CD4-positive, alpha-beta T cell treated with Interleukin-15 for 1 hour (primary cell): ENCODE measurements around the gene DBN1.

Source experiments
- DNase-seq: peaks from one replicate; pipeline ENCODE4 v3.0.0-alpha.2; 2020

The DBN1 gene

GRCh38 chr5:177455036-177455660, 18.3 kb downstream of the DBN1 start:
- DNase-seq: peak; percentile 91

GRCh38 chr5:177454397-177455035, 18.9 kb downstream of the DBN1 start:
- DNase-seq: peak; percentile 95

GRCh38 chr5:177453852-177454396, 19.5 kb downstream of the DBN1 start:
- DNase-seq: peak; percentile 64

GRCh38 chr5:177452688-177453638, 20.5 kb downstream of the DBN1 start:
- no peak for DNase-seq

GRCh38 chr5:177450667-177451424, 22.6 kb downstream of the DBN1 start:
- DNase-seq: no peak

GRCh38 chr5:177449140-177450061, 24.0 kb downstream of the DBN1 start:
- no peak for DNase-seq

- DNase-seq: no peak
Observed at GRCh38 chr5:177448244-177448950, 25.0 kb downstream of the DBN1 start.

- DNase-seq: peak; percentile 59
Observed at GRCh38 chr5:177447611-177448243, 25.7 kb downstream of the DBN1 start.

GRCh38 chr5:177447066-177447610, 26.3 kb downstream of the DBN1 start:
- peak; percentile 87 for DNase-seq

GRCh38 chr5:177446200-177447065, 27.0 kb downstream of the DBN1 start, which contains the start of gene PRR7:
Gene PRR7 (plus strand): TSS chr5:177446814. CDS start chr5:177455068, 8,254 bp downstream.
- DNase-seq: peak; percentile 76

- DNase-seq: no peak
Observed at GRCh38 chr5:177445917-177446199, 27.6 kb downstream of the DBN1 start.

GRCh38 chr5:177445052-177445916, 28.1 kb downstream of the DBN1 start:
- no peak for DNase-seq

GRCh38 chr5:177444106-177445051, 29.1 kb downstream of the DBN1 start:
- no peak for DNase-seq

- DNase-seq: no peak
Observed at GRCh38 chr5:177443144-177443983, 30.1 kb downstream of the DBN1 start.

GRCh38 chr5:177442066-177442826, 31.2 kb downstream of the DBN1 start:
- peak; percentile 16 for DNase-seq
